ENCODE data around the gene LENEP.
A peak's percentile ranks its signal among the peaks of the same experiment; 100 is the strongest.
"Not testable (repeated sequence)": the region's sequence is repeated elsewhere in the genome, so short reads cannot be mapped to it uniquely, and the experiment has no call there.

Gene LENEP

DNA sequence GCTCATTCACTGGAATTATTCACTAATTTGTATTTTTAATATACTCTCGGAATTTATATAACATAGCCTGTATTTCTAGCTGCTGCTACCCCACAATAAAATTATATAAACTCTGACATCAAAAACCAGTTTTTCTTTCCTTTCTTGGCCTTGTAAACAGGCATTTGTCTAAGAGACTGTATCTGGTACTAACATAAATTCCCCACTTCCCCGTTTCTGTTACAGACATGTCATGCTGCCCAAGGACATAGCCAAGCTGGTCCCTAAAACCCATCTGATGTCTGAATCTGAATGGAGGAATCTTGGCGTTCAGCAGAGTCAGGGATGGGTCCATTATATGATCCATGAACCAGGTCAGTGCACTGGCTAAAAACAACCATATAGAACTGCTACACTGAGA is 15.6 kb upstream of the LENEP start:
- DNase-seq, result not testable (repeated sequence)

DNA sequence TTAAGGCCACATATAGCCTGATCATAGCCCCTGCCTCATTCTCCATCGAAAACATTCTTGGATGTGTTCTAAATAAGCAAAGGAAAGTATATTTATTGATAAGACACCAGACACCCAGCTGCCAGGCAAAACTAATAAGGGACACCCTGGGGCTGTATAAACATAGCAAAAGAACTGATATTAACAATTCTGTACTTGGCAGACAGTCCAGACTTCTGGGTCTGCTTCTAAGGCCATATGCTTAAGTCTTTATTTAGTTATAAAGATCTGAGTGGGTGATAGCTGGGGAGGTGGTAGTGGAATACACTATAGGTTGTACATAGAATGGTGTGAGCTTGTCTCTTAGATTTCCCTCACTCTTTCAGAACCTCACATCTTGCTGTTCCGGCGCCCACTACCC is 15.0 kb upstream of the LENEP start:
- DNase-seq, result no peak

DNA sequence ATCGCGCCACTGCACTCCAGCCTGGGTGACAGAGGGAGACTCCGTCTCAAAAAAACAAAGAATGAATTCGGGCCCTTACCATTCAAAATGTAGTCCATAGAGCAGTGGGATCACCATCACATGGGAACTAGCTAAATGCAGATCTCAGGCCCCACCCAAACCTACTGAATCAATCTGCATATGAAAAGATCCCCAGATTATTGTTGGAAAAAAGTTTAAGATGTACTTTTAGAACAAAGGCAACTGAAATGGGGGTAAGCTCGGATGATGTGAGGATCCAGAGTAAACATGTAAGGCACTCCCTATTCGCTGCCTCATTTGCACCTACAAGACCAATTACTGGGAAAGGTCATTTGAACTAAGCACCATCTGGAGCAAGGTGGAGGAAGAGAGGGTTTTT is 11.0 kb upstream of the LENEP start:
- no peak for DNase-seq

- DNase-seq, result peak; percentile 99
Observed at GRCh38 chr1:154982897-154983648, 10.3 kb upstream of the LENEP start, which contains the start of gene FLAD1. Gene FLAD1, plus strand, starts transcription at chr1:154983344. Its CDS starts 351 bp downstream, at chr1:154983695.

DNA sequence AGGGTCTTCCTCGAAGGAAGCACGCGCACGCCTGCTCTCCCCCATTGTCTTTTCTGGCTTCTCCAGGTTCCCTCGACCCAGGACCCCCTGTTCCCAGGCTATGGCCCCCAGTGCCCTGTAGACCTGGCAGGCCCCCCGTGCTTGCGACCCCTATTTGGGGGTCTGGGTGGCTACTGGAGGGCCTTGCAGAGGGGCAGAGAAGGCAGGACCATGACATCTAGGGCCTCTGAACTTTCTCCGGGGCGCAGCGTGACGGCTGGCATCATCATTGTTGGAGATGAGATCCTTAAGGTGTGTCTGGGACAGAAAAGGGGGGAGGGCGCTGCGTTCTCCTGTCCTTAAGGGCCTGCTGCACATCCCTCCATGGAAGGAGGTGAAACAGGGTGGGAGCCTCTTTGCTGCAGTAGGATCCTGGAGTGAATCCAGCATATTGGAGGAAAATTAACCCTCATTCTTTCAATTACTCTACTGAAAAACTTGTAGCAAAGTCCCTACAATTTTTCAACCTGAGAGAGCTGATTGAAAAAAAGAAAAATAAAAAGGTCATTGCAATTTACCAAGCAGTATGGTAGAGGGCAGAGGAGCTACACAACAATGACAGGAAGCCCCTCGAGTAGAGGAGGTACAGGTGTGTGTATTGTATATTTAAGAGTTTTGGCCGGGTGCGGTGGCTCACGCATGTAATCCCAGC is 9.5 kb upstream of the LENEP start:
- no peak for DNase-seq

DNA sequence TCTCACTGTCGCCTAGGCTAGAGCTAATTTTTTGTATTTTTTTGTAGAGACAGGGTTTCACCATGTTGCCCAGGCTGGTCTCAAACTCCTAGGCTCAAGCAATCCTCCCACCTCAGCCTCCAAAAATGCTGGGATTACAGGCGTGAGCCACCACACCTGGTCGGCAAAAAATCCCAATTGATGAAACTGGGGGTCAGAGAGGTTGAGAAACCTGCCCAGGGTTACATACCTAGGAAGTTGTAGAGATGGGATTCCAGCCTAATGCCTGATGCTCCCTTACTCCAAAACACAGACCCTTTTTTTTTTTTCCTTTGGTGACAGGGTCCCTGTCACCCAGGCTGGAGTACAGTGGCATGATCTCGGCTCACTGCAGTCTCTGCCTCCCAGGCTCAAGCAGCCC is 6.7 kb upstream of the LENEP start:
- not testable (repeated sequence) for DNase-seq

- DNase-seq, result no peak
Observed at GRCh38 chr1:154987326-154987725, 6.1 kb upstream of the LENEP start.

DNA sequence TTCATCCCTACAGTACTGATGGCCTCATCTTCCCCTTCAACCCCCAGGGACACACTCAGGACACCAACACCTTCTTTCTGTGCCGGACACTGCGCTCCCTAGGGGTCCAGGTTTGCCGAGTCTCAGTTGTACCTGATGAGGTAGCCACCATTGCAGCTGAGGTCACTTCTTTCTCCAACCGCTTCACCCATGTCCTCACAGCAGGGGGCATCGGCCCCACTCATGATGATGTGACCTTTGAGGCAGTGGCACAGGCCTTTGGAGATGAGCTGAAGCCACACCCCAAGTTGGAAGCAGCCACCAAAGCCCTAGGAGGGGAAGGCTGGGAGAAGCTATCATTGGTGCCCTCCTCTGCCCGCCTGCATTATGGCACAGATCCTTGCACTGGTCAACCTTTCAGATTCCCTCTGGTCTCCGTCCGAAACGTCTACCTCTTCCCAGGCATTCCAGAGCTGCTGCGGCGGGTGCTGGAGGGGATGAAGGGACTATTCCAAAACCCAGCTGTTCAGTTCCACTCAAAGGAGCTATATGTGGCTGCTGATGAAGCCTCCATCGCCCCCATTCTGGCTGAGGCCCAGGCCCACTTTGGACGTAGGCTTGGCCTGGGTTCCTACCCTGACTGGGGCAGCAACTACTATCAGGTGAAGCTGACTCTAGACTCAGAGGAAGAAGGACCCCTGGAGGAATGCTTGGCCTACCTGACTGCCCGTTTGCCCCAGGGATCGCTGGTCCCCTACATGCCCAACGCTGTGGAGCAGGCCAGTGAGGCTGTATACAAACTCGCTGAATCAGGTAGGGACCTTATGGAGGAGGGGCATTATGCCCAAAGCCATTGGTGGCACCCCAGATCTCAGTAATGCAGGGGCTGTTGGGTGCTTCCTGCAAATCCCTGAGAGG is 5.1 kb upstream of the LENEP start:
- DNase-seq, result no peak

- DNase-seq, result no peak
Observed at GRCh38 chr1:154989195-154989860, 4.1 kb upstream of the LENEP start.

DNA sequence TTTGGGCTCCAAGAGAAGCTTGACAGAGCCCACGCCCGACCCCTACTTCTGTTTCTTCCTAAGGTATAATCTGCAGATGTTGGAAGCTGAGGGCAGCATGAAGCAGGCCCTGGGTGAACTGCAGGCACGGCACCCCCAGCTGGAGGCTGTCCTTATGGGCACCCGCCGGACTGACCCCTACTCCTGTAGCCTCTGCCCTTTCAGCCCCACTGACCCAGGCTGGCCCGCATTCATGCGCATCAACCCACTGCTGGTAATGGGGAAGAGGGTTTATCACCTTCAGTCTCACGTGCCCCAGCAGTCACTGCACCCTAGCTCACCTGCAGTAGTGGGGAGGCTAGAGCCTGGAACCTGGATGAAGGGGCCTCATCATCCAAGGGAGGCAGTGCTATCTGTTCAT is 3.1 kb upstream of the LENEP start:
- DNase-seq, result no peak

DNA sequence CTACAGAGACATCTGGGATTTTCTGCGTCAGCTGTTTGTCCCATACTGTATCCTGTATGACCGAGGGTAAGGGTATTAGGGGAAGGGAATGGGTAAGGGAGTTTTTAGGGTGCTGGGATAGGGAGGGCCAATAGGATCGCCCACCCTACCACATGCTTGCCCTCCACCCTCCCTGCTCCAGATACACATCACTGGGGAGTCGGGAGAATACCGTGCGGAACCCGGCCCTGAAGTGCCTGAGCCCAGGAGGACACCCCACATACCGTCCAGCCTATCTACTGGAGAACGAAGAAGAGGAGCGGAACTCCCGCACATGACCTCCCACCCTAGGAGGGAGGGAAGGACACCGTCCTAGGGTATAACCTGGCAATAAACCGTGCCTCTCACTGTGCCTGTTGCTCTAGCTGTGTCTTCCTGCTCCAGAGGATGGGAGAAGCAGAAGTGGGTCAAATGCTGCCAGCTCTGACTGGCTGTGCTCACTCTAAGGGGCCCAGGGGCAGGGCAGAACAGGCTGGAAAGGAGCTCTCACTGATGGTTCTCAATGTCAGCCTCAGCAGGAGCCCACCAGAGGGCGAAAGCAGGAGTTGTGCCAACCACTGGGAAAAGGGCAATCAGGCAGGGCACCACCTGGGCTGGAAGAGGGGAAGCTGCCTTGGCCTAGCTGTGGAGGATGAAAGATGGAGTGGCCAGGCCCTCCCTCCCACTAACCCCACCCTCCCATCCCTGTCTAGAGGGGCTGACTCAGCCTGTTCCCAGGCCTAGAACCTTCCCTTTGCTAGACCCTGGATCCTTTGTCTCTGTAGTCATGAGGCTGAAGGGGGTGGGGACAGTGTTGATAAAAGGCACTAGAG is 440 bp upstream of the LENEP start:
- no peak for DNase-seq

DNA sequence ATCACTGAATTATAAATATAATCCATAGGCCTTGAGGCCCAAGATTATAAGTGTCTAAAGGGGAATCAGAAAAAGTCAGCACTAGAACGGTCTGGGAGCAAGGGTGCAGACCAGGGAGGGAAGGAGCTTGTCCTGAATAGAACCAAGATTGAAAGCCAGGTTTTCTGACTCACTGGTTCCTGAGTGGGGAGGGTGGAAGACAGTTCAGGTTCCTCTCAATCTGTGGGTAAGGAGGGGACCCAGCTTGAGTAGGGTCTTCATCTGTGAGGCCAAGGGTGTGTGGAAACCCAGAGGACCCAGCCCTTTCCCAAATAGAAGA is 842 bp downstream of the LENEP start:
- no peak for DNase-seq

DNA sequence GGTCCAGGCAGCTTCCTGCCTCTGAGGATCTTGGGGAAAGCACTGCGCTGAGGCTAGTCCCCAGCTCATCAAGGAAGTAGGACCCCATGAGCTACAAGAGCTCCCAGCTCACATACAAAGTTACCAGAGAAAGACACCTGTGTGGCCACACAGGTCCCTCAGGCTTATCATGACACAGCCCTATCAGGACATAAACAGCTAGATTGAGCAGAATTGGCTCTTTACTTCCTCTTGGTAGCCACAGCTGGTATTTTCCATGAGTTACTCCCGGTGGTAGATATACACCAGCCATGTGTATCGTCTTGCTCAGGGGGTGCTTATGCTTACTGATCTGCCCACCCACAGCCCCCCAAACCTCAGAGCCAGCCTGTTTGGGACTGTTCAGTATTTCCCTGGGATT is 1.2 kb downstream of the LENEP start:
- DNase-seq, result no peak

DNA sequence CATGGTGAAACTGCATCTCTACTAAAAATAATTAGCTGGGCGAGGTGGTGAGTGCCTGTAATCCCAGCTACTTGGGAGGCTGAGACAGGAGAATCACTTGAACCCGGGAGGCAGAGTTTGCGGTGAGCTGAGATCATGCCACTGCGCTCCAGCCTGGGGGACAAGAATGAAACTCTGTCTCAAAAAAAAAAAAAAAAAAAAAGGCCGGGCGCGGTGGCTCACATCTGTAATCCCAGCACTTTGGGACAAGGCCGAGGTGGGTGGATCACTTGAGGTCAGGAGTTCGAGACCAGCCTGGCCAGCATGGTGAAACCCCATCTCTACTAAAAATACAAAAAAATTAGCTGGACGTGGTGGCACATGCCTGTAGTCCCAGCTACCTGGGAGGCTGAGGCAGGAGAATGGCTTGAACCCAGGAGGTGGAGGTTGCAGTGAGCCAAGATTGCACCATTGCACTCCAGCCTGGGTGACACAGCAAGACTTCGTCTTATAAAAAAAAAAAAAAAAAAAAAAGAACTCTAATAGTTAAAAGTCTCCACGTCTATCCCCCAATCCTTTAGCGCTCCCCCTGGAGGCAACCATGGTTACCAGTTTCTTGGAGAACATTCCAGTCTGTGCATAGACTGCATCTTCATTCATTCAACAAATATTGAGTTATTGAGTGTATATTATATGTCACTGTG is 2.1 kb downstream of the LENEP start:
- DNase-seq, result not testable (repeated sequence)

DNA sequence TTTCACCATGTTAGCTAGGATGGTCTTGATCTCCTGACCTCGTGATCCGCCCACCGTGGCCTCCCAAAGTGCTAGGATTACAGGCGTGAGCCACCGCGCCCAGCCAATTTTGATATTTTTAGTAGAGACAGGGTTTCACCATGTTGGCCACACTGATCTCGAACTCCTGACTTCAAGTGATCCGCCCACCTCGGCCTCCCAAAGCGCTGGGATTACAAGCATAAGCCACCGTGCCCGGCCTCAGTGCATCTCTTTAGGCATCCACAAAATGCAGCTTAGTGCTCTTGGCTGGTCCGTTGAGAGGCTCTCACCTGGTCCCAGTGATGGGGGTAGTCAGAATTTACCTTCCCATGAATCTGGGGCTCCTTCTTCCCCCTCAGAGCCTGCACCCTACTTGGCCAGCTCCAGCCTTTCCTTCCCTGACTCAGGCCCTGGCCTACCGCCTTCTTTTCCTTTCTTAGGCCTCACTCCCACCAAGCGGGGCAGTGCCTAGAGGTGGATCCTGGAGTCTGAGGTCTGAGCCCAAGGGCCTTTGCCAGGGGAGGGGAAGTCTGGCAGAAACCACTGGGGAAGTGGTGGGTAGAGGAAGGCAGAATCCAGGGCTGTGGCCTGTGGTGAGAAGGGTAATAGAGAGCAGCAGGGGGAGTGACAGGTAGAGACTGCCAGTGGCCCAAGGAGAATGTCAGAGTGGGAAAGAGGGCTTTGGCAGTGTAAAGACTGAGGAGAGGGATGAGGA is 3.7 kb downstream of the LENEP start:
- DNase-seq, result no peak

- no peak for DNase-seq
Observed at GRCh38 chr1:154998201-154998780, 4.9 kb downstream of the LENEP start.

DNA sequence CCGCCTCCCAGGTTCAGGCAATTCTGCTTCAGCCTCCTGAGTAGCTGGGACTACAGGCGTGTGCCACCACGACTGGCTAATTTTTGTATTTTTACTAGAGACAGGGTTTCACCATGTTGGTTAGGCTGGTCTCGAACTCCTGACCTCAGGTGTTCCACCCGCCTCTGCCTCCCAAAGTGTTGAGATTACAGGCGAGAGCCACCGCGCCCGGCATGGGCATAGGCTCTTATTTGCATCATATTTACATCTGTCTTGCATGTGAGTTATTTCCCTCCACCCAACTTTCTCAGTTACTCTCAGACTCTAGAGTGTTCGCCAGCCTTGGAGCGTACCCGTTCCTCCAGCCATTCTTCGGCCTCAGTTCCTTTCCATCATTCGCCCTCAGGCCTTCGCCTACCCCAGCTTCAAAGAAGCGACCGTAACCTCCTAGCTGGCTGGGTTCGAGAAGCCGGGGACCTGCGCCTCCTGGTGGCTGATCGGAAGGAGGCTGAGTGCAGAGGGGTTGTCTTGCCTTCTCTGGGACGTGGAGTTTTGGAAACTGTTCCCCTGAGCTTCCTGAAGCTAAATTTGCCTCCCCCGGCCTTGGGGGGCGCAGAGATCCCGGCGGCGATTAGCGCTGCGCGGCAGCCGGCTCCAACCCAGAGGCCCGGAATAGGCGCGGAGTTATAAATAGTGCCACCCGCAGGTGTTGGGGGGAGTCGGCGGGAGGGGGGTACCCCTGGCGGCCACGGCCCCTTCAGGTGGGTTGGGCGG is 5.6 kb downstream of the LENEP start:
- peak; percentile 24 for DNase-seq

DNA sequence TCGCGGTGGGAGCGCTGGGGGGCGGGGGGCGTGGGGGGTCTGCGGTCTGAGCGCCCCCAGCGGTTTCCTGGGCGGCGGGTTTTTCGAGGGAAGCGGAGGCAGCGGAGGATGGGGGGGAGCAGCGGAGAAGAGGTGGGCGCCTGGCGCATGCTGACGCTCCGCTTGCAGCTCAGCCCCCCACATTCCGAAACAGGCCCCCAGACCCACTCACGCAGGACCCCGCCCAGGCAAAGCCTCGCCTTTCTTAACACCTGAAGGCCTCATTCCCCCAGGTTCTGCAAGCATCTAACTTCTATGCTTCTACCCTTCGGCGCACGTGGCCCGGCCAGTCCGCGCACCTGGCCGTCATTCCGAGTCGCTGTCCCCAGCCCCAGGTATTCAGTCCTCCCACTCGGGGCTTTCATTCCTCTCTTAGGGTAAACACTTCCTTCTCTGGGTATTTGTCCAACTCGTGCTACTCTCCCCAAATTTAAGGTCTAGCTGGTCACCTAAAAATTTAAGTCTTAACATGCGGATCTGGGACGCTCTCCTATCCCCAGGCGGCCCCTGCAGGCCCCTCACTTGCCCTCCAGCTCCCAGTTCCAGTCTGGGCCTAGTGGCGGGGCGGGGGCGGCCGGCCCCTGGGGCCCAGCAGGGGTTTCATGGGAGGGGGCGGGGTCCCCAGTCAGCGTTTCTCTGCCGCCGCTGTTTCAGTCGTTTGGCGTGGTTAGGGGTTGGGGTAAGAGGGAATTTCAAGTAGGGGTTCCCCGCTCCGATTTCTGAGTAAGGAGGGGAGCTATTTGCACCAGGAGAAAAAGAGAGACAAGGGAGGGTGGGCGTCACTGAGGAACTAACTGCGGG is 6.4 kb downstream of the LENEP start:
- DNase-seq, result peak; percentile 35

- DNase-seq, result no peak
Observed at GRCh38 chr1:155000411-155000725, 7.0 kb downstream of the LENEP start.

All from DMS79 (cell line).